ENCODE data around the gene CADM1.

The CADM1 gene

GRCh38 chr11:115287266-115287665 is 216.9 kb downstream of the CADM1 start:
- H3K9me3 ChIP-seq (ENCODE audit: control insufficient read depth, low read length), result no peaks in the 10 kb centered on the region
- no peak overlapping the region for H3K4me3 ChIP-seq (ENCODE audit: low read length)
- H3K4me1 ChIP-seq (ENCODE audit: control insufficient read depth, insufficient read depth, low read length), result peaks cover 9% of the 10 kb centered on the region
- no peak overlapping the region for H3K9ac ChIP-seq (ENCODE audit: low read length)
- H3K36me3 ChIP-seq (ENCODE audit: control insufficient read depth, insufficient read depth, low read length), result no peaks in the 10 kb centered on the region
- H3K27me3 ChIP-seq (ENCODE audit: control insufficient read depth, insufficient read depth, low read length), result no peaks in the 10 kb centered on the region

DNA sequence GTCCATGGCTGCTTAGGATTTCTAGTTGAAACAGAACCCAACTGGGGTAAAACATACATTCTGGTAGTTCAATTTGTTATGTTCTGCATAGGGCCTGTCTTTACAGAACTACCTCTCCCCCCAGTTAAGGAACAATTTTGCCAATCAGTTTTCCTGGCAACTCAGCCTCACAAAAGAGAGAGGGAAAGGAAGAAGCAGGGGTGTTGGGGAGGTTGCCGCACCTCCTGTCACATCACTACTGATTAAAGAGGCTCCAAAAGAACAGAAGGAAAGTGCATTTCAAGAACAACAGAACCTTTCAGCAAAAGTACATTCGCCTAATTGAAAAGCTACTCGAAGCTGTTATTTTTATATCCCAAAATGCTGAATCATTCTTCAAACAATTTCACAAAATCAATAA is 217.6 kb downstream of the CADM1 start:
- Histone ChIP-seq H3K4me3 (ENCODE audit: low read length) (no peak overlapping the region), H3K4me1 (ENCODE audit: control insufficient read depth, insufficient read depth, low read length) (peaks cover 9% of the 10 kb centered on the region), H3K36me3 (ENCODE audit: control insufficient read depth, insufficient read depth, low read length) (no peaks in the 10 kb centered on the region), H3K27me3 (ENCODE audit: control insufficient read depth, insufficient read depth, low read length) (no peaks in the 10 kb centered on the region), H3K9ac (ENCODE audit: low read length) (no peak overlapping the region), H3K9me3 (ENCODE audit: control insufficient read depth, low read length) (no peaks in the 10 kb centered on the region)

- H3K9me3 ChIP-seq (ENCODE audit: control insufficient read depth, low read length), result no peaks in the 10 kb centered on the region
- no peaks in the 10 kb centered on the region for H3K27me3 ChIP-seq (ENCODE audit: control insufficient read depth, insufficient read depth, low read length)
- peaks cover 16% of the 10 kb centered on the region for H3K4me1 ChIP-seq (ENCODE audit: control insufficient read depth, insufficient read depth, low read length)
Observed at GRCh38 chr11:115284773-115285172, 219.4 kb downstream of the CADM1 start.

DNA sequence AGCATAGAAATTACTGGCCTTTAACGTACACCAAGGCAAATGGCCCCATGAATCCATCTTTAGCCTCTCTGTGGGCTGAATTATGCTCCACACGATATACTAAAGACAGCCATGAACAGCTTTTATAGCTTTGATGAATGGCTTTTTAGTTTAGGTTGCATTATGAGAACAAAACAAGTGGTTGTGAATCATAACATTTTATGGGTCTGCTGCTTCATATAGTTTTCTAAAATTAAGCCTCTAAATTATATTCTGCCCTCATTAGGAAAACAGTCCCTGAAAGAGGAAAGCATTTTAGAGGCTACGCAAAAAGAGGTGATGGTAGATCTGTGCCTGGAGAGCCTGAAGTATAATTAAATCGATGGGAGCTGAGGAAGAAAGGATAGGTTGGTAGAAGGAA is 221.3 kb downstream of the CADM1 start:
- Histone ChIP-seq H3K4me3 (ENCODE audit: low read length) (no peak overlapping the region), H3K9me3 (ENCODE audit: control insufficient read depth, low read length) (no peaks in the 10 kb centered on the region), H3K9ac (ENCODE audit: low read length) (no peak overlapping the region), H3K36me3 (ENCODE audit: control insufficient read depth, insufficient read depth, low read length) (no peaks in the 10 kb centered on the region), H3K27me3 (ENCODE audit: control insufficient read depth, insufficient read depth, low read length) (no peaks in the 10 kb centered on the region), H3K4me1 (ENCODE audit: control insufficient read depth, insufficient read depth, low read length) (peaks cover 16% of the 10 kb centered on the region)

More at GRCh38 chr11:115284773-115285172, 219.4 kb downstream of the CADM1 start:
- Histone ChIP-seq H3K9ac (ENCODE audit: low read length) (no peak overlapping the region), H3K4me3 (ENCODE audit: low read length) (no peak overlapping the region), H3K36me3 (ENCODE audit: control insufficient read depth, insufficient read depth, low read length) (no peaks in the 10 kb centered on the region)

GRCh38 chr11:115280775-115281174 is 223.4 kb downstream of the CADM1 start:
- no peak overlapping the region for H3K4me3 ChIP-seq (ENCODE audit: low read length)
- H3K9ac ChIP-seq (ENCODE audit: low read length), result no peak overlapping the region
- no peaks in the 10 kb centered on the region for H3K36me3 ChIP-seq (ENCODE audit: control insufficient read depth, insufficient read depth, low read length)
- no peaks in the 10 kb centered on the region for H3K27me3 ChIP-seq (ENCODE audit: control insufficient read depth, insufficient read depth, low read length)
- H3K9me3 ChIP-seq (ENCODE audit: control insufficient read depth, low read length), result no peaks in the 10 kb centered on the region
- peaks cover 7% of the 10 kb centered on the region for H3K4me1 ChIP-seq (ENCODE audit: control insufficient read depth, insufficient read depth, low read length)

DNA sequence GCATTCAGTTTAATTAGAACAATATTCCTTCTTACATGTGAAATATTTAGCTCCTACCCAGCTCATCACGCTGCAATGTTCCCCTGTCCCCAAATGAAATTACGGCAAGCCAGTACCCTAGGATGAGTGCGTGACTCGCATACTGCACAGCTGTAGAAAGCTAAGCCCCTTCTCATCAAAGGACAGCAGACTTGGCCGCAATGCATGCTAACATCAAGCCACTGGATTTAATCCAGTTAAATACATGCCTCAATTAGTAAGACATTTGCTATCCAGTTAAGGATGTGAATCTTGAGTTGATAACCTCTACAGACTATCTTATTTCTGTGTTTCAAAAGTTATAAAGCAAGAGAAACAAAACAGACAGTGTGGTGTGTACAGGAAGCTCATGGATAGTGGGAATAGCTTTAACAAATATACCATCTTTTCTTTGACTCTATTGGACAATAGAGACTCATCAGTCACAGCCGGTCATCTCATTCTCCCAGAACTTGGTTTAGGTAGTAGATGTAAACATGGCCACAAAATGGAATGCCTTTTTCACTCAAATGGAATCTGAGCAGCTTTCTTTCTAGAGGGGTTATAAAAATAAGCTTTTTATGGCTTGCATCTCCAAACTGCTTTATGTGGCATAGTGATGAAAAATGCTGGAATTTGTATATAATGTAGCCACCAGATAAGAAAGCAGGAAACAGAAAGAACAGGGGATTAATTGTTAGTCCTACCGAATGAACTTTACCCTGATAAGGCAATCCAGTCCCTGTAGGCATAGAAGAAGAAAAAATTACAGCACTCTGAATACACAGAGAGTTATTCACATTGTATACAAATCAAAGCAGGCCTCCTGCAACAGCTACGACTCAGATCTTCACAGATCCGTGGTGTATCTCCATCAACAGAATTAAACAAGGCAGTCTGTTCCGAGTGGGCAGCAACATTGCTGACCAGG is 224.1 kb downstream of the CADM1 start:
- Histone ChIP-seq H3K4me1 (ENCODE audit: control insufficient read depth, insufficient read depth, low read length) (peaks cover 7% of the 10 kb centered on the region), H3K27me3 (ENCODE audit: control insufficient read depth, insufficient read depth, low read length) (no peaks in the 10 kb centered on the region)

GRCh38 chr11:115276799-115277198 is 227.4 kb downstream of the CADM1 start:
- Histone ChIP-seq H3K36me3 (ENCODE audit: control insufficient read depth, insufficient read depth, low read length) (no peaks in the 10 kb centered on the region), H3K27me3 (ENCODE audit: control insufficient read depth, insufficient read depth, low read length) (no peaks in the 10 kb centered on the region), H3K4me1 (ENCODE audit: control insufficient read depth, insufficient read depth, low read length) (peaks cover 7% of the 10 kb centered on the region), H3K9ac (ENCODE audit: low read length) (no peak overlapping the region), H3K4me3 (ENCODE audit: low read length) (no peak overlapping the region), H3K9me3 (ENCODE audit: control insufficient read depth, low read length) (no peaks in the 10 kb centered on the region)

More for the DNA sequence above, 224.1 kb downstream of the CADM1 start:
- Histone ChIP-seq H3K4me3 (ENCODE audit: low read length) (no peak overlapping the region), H3K36me3 (ENCODE audit: control insufficient read depth, insufficient read depth, low read length) (no peaks in the 10 kb centered on the region), H3K9ac (ENCODE audit: low read length) (no peak overlapping the region), H3K9me3 (ENCODE audit: control insufficient read depth, low read length) (no peaks in the 10 kb centered on the region)

- Histone ChIP-seq H3K36me3 (ENCODE audit: control insufficient read depth, insufficient read depth, low read length) (no peaks in the 10 kb centered on the region), H3K4me1 (ENCODE audit: control insufficient read depth, insufficient read depth, low read length) (peaks cover 7% of the 10 kb centered on the region), H3K9ac (ENCODE audit: low read length) (no peak overlapping the region), H3K9me3 (ENCODE audit: control insufficient read depth, low read length) (no peaks in the 10 kb centered on the region), H3K4me3 (ENCODE audit: low read length) (no peak overlapping the region), H3K27me3 (ENCODE audit: control insufficient read depth, insufficient read depth, low read length) (no peaks in the 10 kb centered on the region)
Observed at GRCh38 chr11:115276191-115276590, 228.0 kb downstream of the CADM1 start.

- Histone ChIP-seq H3K9ac (ENCODE audit: low read length) (no peak overlapping the region), H3K36me3 (ENCODE audit: control insufficient read depth, insufficient read depth, low read length) (no peaks in the 10 kb centered on the region), H3K9me3 (ENCODE audit: control insufficient read depth, low read length) (no peaks in the 10 kb centered on the region)
Observed at GRCh38 chr11:115275045-115275444, 229.2 kb downstream of the CADM1 start.

DNA sequence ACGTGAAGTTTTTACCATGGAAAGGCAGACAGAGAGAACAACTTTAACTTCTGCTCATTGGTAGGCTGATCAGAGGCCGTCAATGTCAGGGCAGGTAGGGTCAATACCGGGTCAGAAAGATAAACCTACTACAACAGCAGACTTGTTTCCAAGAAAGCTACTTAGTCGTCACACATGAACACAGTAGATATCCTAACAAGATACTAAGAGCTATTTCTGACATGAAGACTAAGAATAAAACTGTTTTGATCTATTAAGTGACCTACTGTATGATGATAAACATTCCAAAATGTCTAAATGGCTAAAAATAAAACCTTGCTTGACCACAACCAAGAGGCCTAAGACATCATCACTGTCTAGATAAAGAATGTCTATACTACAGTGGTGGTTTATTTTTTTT is 231.3 kb downstream of the CADM1 start:
- Histone ChIP-seq H3K9me3 (ENCODE audit: control insufficient read depth, low read length) (no peaks in the 10 kb centered on the region), H3K4me3 (ENCODE audit: low read length) (no peak overlapping the region), H3K36me3 (ENCODE audit: control insufficient read depth, insufficient read depth, low read length) (no peaks in the 10 kb centered on the region), H3K9ac (ENCODE audit: low read length) (no peak overlapping the region), H3K27me3 (ENCODE audit: control insufficient read depth, insufficient read depth, low read length) (no peaks in the 10 kb centered on the region), H3K4me1 (ENCODE audit: control insufficient read depth, insufficient read depth, low read length) (no peaks in the 10 kb centered on the region)

More at GRCh38 chr11:115275045-115275444, 229.2 kb downstream of the CADM1 start:
- Histone ChIP-seq H3K4me3 (ENCODE audit: low read length) (no peak overlapping the region), H3K4me1 (ENCODE audit: control insufficient read depth, insufficient read depth, low read length) (no peaks in the 10 kb centered on the region), H3K27me3 (ENCODE audit: control insufficient read depth, insufficient read depth, low read length) (no peaks in the 10 kb centered on the region)

DNA sequence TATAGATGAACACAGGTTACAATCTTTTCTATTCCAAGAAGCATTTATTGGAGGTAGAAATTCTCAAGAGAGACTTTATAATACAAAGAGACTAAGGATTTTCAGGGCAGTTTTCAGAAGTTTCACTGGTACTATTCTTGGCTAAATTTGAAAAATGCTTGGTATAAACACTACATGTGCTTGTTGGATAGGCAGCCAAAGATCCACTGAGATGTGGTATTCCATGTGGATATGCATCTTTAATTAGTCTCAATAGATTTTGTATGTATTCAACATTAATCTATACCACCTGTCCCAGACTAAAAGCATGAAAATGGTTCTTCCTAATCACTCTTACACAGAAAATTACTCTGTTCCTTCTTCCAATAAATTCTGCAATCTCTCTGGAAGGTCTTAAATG is 232.6 kb downstream of the CADM1 start:
- Histone ChIP-seq H3K9ac (ENCODE audit: low read length) (no peak overlapping the region), H3K4me3 (ENCODE audit: low read length) (no peak overlapping the region), H3K36me3 (ENCODE audit: control insufficient read depth, insufficient read depth, low read length) (no peaks in the 10 kb centered on the region), H3K9me3 (ENCODE audit: control insufficient read depth, low read length) (no peaks in the 10 kb centered on the region), H3K27me3 (ENCODE audit: control insufficient read depth, insufficient read depth, low read length) (no peaks in the 10 kb centered on the region), H3K4me1 (ENCODE audit: control insufficient read depth, insufficient read depth, low read length) (no peaks in the 10 kb centered on the region)

DNA sequence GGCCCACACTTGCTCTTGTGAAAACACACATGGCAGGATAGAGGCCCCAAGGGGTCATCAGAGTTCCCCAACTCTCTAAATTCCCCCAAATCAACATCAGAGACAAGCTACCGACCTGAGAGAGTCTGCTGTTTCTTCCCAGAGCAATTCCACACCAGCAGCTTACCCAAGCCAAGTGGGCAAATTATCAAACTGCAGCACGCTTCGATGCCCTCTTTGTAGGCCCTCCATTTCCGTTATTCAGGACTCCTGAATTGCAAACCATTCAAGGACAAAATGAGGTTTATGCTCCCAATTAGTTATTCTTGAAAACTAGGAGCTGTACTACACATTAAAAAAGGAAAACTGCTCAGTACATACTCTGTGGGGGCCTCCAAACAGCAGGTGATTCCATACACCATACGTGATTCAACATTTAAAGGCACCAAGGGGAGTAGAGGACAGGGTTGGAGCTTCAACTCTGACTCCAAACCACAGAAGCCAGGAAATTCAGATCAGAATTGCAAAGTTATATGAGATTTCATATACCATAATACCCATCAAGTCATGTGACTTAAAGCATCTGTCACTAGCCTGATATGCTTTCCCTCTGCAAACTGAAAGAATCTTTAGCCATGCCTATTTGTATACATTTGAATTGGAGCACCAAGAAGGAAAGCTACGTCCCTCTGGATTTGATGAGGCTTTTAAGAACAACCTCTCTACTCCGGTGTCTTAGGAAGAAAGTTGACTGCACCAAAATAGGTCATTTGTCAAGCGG is 234.8 kb downstream of the CADM1 start:
- H3K27me3 ChIP-seq (ENCODE audit: control insufficient read depth, insufficient read depth, low read length), result no peaks in the 10 kb centered on the region
- no peak overlapping the region for H3K9ac ChIP-seq (ENCODE audit: low read length)
- no peaks in the 10 kb centered on the region for H3K36me3 ChIP-seq (ENCODE audit: control insufficient read depth, insufficient read depth, low read length)
- H3K4me1 ChIP-seq (ENCODE audit: control insufficient read depth, insufficient read depth, low read length), result no peaks in the 10 kb centered on the region
- H3K4me3 ChIP-seq (ENCODE audit: low read length), result no peak overlapping the region
- H3K9me3 ChIP-seq (ENCODE audit: control insufficient read depth, low read length), result no peaks in the 10 kb centered on the region
